Renal cortical epithelial cell (primary cell): Measurements from ENCODE around the gene TXNL4B. TPM values are rescaled to one million over a fixed set of nuclear protein-coding genes. Genes with fewer than 3 reads are reported as not detected.
"Not testable (repeated sequence)": the region's sequence is repeated elsewhere in the genome, so short reads cannot be mapped to it uniquely, and the experiment has no call there.

Source experiments
- DNase-seq: peaks from one replicate; pipeline ENCODE4 v3.0.0-alpha.2; 2011; ENCODE audit warnings: low read depth
- total RNA-seq: library from RNA; depleted of rRNA; stranded (reverse); fragments of >200 nt; gene quantifications from 2 replicates; pipeline ENCODE4 v1.2.3, GENCODE V29; 2014

TXNL4B gene
- total RNA-seq, 1 donor from 2014 or later, result 15.8 TPM

GRCh38 chr16:72073560-72074230 lies 19.7 kb downstream of the TXNL4B start:
- no peak for DNase-seq

GRCh38 chr16:72072514-72073342 lies 20.7 kb downstream of the TXNL4B start:
- no peak for DNase-seq

DNA sequence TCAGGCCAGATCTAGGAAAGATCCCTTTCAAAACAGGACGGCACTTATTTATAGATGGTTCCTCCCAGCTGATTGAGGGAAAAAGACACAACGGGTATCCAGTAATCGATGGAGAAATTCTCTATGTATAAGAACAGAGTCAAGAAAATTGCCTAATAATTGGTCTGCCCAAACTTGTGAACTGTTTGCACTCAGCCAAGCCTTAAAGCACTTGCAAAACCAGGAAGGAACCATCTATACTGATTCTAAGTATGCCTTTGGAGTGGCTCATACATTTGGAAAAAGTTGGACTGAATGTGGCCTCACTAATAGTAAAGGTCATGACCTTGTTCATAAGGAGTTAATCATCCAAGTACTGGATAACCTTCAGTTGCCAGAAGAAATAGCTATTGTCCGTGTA lies 24.5 kb downstream of the TXNL4B start:
- peak; percentile 19 for DNase-seq

DNA sequence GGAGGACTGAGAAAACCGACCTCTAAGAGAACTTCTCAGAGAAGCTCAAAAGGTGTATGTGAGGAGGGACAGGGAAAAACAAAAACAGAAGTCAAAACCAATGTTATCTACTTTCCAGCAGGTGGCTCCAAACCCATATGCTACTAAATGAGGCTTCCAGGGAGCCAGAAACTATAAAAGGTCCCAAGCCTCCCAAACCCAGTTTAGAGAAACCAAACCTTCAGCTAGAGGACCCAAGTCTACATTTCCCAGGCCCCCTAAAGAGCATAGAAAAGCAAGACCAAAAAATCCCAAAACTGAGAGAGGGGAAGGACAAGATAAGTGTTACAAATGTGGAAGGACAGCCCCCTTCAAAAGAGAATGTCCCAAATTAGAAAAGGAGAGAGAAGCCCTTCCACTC lies 26.7 kb downstream of the TXNL4B start:
- DNase-seq, result peak; percentile 51

GRCh38 chr16:72064361-72064894 lies 29.0 kb downstream of the TXNL4B start:
- DNase-seq, result no peak

- no peak for DNase-seq
Observed at GRCh38 chr16:72061564-72061963, 31.9 kb downstream of the TXNL4B start.

DNA sequence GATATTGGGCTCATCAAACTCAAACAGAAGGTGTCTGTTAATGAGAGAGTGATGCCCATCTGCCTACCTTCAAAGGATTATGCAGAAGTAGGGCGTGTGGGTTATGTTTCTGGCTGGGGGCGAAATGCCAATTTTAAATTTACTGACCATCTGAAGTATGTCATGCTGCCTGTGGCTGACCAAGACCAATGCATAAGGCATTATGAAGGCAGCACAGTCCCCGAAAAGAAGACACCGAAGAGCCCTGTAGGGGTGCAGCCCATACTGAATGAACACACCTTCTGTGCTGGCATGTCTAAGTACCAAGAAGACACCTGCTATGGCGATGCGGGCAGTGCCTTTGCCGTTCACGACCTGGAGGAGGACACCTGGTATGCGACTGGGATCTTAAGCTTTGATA lies 33.0 kb downstream of the TXNL4B start:
- DNase-seq, result no peak

DNA sequence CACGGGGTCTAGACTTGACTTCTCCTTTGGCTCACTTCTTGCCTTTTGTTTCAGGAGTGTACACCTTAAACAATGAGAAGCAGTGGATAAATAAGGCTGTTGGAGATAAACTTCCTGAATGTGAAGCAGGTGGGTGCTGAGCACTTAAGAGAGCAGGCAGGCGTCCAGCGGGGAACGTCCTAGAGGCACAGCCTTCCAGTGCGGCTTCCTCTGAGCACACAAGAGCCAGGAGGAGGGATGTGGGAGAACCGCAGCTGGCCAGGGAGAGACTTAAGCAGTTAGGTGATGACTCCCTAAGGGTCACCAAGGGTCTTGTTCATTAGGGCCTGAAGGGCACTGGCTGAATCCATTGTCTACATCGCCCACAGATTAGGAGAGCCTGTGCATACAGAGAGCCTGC lies 34.4 kb downstream of the TXNL4B start:
- not testable (repeated sequence) for DNase-seq

- DNase-seq, result not testable (repeated sequence)
Observed at GRCh38 chr16:72057313-72057712, 36.1 kb downstream of the TXNL4B start.

DNA sequence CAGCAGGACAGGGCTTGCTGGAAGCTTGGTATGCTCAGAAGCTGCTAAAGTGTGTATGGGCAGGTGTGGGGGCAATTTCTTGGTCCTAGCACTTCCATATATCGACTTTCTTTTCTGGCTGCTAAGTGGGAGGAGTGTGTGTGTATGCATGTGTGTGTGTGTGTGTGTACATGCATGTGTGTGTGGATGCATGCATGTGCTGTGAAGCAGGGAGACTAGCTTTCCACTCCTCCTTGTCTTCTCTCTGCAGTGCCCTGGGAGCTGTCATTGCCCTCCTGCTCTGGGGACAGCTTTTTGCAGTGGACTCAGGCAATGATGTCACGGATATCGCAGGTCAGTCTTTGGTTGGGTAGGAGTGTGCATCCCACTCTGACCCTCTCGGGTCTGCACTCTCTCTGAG lies 37.5 kb downstream of the TXNL4B start:
- no peak for DNase-seq

DNA sequence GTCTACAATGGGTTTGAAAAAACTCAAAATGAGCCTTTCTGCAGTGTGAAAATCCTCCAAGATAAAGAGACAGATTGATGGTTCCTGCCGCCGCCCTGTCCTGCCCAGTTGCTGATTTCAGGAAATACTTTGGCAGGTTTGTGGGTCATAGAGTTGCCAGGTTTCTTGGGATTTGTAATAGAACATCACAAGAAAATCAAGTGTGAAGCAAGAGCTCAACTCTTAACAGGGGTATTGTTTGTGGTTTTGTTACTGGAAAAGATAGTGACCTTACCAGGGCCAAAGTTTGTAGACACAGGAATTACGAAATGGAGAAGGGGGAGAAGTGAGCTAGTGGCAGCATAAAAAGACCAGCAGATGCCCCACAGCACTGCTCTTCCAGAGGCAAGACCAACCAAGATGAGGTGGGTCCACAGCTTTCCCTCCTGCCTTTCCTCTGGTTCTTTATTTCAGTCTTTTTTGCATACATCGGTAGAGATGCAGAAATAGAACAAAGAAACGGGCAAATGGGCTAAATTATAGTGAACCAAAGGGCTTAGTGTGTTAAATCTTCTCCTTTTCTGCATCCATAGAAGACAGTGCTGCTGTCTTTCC lies 39.1 kb downstream of the TXNL4B start, which contains the start of gene HP:
Gene HP, plus strand, starts transcription at position 252 of the 594 bp plus-strand sequence. Its CDS starts 148 bp downstream, at position 400.
- peak; percentile 80 for DNase-seq

DNA sequence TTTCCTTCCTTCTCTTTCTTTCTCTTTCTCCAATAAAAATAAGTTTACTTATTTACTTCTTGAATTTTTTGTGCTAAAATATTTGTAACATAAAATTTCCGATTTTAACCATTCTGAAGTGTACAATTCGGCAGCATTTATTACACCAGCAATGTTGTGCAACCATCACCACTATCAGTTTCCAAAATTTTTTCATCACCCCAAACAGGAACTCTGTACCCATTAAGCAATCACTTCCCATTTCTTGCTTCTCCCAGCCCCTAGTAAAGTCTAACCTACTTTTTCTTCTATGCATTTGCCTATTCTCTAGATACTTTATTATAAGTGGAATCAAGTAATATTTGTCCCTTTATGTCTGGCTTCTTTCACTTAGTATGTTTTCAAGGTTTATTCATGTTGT lies 41.6 kb downstream of the TXNL4B start:
- no peak for DNase-seq

GRCh38 chr16:72050769-72051464 lies 42.5 kb downstream of the TXNL4B start:
- DNase-seq, result no peak

- DNase-seq, result no peak
Observed at GRCh38 chr16:72049110-72049509, 44.3 kb downstream of the TXNL4B start.

DNA sequence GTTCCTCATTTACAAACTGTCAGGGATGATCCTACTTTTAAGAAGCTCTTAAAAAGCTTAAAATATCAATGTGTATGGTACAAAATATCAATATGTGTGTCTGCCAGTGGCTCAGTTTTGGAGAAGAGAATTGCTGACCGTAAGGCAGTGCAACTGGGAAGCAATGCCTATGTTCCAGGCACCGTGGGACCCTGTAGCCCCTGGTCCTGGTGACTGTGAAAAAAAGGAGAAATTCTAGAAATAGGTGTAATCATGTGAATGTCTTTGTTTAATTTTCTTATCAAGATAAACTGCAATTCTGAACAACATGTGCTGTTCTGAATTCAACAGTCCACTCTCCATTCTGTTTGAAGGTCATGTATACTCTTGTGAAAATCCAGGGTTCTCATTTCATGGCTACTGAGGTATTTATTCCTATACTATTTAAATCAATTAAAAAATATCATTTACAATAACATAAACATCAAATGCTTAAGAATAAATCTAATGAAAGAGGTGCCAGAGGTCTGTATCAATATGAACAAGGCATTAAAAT lies 48.5 kb downstream of the TXNL4B start:
- no peak for DNase-seq

- no peak for DNase-seq
Observed at GRCh38 chr16:72044296-72044695, 49.1 kb downstream of the TXNL4B start.

DNA sequence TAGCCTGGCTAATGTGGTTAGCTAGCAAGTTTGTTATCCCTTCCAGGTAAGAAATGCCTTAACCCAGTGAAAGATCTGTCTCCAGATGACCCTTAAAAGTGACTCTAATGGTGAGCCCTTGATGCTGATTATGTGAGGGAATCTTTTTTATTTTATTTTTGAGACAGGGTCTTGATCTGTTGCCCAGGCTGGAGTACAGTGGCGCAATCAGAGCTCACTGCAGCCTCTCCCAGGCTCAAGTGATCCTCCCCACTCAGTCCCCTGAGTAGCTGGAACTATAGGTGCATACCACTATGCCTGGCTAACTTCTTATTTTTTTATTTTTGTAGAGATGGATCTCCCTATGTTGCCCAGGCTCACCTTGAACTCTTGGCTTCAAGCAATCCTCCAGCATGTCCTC lies 49.9 kb downstream of the TXNL4B start:
- DNase-seq, result no peak

DNA sequence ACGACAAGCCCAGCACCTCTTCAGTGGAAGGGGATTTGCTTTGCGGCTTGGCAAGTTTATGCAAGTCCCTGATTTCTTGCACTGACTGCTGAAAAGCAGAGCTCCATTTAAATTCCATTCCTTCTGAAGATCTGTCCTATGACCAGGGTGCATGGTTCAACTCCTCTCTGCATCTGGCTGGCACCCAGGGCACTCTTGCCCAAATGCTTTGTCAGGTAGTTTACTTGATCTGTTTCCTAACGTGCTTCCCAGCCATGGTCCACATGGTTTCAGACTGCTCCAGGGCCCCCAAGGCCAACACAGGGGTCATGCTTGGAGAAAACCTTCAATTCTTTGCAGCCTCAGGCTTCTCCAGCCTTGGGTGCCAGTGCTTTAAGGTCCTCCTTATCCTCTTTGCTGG lies 50.4 kb downstream of the TXNL4B start:
- DNase-seq, result peak; percentile 30

- peak; percentile 79 for DNase-seq
Observed at GRCh38 chr16:72042157-72042660, 51.2 kb downstream of the TXNL4B start.

DNA sequence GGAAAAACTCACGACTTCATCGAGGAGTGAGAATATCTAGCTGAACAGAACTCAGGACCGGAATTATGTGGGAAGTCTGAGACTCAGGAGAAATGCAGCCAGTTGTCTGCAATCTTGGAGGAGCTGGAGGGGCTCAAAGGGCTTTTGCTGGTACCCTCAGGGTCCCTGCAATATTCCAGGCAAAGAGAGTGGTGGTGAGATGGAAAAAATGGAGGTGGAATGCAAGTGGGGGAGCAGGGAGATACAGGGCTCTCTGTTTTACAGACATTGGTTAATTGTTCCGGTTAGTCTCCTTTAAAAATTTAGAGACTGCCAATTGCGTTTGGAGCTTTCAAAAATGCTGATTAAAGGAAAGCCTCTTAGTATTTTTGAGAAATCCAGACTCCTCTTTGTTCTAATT lies 57.3 kb downstream of the TXNL4B start:
- no peak for DNase-seq
